HEK293T (cell line): ENCODE measurements around the gene XCL2.

Source experiments
- BHLHE40 ChIP-seq: fragments of 450-650 bp; IDR thresholded peaks from 2 replicates; pipeline ENCODE4 v1.6.1; 2016; ENCODE audit warnings: mild to moderate bottlenecking, moderate library complexity, borderline replicate concordance
- FOXK2 ChIP-seq: fragments of 450-650 bp; IDR thresholded peaks from 2 replicates; pipeline ENCODE4 v1.6.1; 2016; ENCODE audit warnings: mild to moderate bottlenecking
- SP1 ChIP-seq: fragments of 450-650 bp; IDR thresholded peaks from 2 replicates; pipeline ENCODE4 v1.6.1; 2017
- TARDBP ChIP-seq: fragments of 450-650 bp; IDR thresholded peaks from 2 replicates; pipeline ENCODE4 v1.6.1; 2016

- TF ChIP-seq SP1 (no peak), FOXK2 (no peak), BHLHE40 (no peak), TARDBP (no peak)
These were observed 22.3 kb downstream of the XCL2 start for GRCh38 chr1:168521401-168522000.
